NCI-H2171 treated with DMSO at 0.1 percent for 48 hours (cell line): Measurements from ENCODE around the gene CTDSPL.

Experiments
- DNase-seq: peaks from one replicate; lab custom pipeline; 2025; lab: John Stamatoyannopoulos, UW

The CTDSPL gene

GRCh38 chr3:37943631-37944314 is 82.1 kb downstream of the CTDSPL start:
- DNase-seq, result no peak

DNA sequence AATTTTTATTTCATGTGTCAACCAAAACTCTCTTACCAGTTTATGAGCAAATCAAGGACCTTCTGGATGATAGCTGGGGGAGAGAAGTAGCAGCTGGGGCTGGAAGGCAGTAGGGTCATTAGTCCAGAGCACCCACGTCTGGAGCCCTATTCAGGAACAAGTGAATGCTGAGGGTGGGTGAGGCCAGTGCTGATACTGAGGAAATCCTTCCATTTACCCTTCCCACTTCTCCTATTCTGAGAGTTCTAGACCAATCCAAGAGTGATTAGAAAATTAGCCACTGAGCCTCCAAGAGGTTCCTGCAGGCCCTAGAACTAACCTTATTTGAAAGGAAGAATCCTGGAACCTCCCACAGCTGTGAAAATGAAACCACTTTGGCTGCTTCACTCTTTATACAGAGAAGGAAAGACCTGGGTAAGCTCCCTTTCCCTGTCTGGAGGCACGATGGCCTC is 82.7 kb downstream of the CTDSPL start:
- DNase-seq, result no peak

DNA sequence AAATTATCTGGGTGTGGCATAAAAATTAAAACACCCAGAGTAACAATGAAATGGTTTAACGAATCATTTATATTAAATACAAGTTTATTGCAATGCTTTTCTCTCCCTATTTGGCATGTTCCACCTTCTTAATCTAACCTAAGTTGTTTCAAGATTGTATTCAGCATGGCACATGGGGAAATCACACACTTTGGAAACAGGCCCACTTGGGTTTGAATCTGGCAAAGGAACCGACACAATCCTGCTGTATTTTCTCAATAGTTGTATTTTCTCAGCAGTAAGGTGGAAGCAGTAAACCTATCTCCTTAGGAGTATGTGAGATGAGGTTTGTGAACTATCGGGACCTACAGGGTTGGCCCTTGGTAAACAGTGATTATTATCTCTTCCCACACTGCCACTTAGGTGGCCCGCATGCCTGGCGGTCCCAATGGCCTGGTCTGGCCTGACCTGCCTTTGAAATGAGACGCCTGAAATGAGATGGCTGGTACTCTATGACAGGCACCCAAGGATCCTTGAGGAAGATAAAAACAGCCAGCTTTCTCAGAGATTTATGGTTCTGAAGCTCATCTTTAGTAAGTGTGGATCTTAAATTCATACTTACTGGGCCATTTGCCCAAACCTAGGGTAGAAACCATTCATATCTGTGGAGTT is 83.6 kb downstream of the CTDSPL start:
- DNase-seq, result no peak

GRCh38 chr3:37945807-37946530 is 84.3 kb downstream of the CTDSPL start:
- DNase-seq, result no peak

- no peak for DNase-seq
These were observed 84.8 kb downstream of the CTDSPL start for GRCh38 chr3:37946531-37946889.

GRCh38 chr3:37949866-37950265 is 88.2 kb downstream of the CTDSPL start:
- no peak for DNase-seq

GRCh38 chr3:37952564-37952963 is 90.9 kb downstream of the CTDSPL start:
- DNase-seq, result no peak

GRCh38 chr3:37953226-37953625 is 91.5 kb downstream of the CTDSPL start:
- DNase-seq, result no peak

DNA sequence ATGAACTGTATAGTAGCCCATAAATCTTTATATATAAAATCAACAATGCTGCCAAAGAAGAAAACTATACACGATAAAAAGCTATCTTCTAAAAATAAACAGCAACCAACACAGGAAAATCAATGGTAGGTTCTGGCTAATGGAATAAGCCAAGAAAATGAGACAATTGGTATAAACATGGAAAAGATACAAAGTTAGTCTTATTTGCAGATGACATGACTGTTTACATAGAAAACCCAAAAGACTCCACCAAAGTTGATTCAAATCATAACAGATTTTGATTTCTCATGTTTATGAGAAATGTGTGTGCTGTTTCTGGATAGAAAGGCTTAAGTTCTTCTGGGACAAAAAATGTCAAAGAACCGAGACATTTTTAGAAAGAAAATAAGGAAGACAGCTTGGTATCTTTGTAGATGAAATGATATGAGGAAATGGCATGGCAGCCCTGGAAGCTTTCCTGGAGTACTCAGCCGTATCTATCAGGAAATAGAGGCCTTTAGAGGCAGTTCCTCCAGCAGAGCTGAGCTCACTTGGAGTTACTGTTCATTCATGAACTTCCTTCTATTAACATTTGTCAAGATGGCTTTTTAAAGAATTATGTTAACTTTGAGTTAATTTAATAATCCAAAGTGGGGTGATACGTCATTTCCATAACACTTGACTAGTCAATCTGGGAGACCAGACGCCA is 92.2 kb downstream of the CTDSPL start:
- DNase-seq, result no peak

- no peak for DNase-seq
These were observed 93.2 kb downstream of the CTDSPL start for GRCh38 chr3:37954881-37955280.

- DNase-seq, result no peak
These were observed 94.4 kb downstream of the CTDSPL start for GRCh38 chr3:37955918-37956707.

DNA sequence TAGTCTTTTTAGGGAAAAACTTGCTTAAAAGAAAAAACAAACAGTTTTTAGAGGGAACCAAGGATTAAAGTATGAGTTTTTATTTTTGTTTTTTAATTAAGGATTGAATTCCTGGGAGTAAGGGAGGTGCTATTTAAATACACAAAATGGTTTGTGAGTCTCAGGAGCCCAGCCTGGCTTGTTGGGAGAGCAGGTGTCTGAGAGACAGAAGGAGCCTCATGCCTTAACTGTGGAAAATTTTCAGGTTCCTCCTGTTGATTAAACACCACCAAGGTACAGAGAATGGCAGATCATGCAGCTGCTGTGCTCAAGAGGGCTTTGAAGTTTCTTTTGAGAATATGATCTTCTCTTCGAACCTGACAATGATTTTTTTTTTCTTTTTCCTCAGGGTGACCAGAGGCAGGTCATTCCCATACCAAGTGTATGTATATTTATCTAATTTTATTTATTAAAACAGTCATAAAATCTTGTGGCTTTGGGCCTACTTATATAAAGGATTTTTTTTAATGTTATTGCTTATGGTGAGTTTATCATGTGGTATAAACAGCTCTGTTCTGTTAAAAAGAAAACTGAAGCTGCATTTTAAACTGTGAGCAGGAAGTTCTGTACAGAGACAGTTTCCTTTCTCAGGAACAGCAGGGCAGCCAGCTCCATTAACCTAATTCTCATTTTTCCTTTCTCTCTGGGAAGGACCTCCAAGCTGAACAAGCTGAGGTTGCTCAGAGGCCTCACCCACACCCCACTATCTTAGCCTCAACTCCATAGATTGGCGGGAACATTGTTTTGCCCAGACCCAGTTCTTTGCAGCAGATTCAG is 95.3 kb downstream of the CTDSPL start:
- no peak for DNase-seq

DNA sequence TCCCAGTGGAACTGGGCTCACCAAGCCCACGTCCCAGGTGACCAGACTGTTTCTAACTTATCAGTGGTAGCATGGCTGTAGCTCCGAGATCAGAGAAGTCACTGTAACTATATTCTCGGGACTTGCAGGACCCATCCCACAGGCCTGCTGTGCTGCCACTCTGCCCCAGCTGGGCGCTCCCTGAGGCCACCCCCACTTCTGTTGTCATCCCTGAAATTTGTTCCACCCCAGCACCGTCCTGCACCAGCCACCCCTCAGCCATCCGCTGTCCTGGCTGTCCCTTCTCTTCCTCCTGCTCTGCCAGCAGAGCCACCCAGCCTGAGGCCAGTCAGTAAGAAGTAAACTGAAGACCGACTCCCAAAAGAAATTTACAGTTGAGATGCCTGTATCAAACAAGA is 95.9 kb downstream of the CTDSPL start:
- DNase-seq, result no peak

GRCh38 chr3:37961622-37962431 is 100.1 kb downstream of the CTDSPL start:
- no peak for DNase-seq

GRCh38 chr3:37963016-37963415 is 101.3 kb downstream of the CTDSPL start:
- no peak for DNase-seq

DNA sequence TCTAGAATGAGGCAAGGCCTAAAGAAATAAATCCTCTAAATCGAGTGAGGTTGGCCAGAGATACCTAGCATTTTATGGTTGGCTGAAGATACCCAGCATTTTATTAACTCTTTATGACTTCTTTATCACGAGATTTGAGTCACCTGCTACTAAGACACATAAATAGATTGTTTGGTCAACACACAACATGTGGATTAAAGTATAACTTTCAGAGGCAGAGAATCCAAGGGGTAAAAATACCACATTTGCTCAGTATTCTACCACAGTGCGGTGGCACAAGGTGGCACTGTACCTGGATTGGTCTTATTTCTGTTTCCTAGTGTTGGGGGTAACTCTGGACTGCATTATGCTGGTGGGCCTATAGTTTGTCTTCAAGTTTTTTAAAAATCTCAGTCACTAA is 102.0 kb downstream of the CTDSPL start:
- no peak for DNase-seq

DNA sequence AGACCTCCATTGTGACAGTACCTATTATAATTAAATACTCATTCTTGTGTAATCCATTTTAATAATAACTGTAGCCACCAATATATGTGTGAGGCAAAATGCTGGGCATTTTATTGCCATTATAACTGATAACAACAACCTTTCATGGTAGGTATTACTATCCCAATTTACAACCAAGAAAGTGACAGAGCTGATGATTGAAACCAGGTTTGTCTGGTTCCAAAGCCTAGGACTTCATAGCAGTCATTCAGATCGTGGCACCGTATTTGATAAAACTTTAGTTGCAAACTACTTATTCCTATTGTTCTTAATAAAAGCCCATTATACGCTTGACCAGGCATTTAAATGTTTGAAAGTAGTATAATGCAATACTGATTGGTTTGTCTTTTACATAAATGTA is 102.5 kb downstream of the CTDSPL start:
- no peak for DNase-seq

- DNase-seq, result no peak
These were observed 103.0 kb downstream of the CTDSPL start for GRCh38 chr3:37964716-37965115.

DNA sequence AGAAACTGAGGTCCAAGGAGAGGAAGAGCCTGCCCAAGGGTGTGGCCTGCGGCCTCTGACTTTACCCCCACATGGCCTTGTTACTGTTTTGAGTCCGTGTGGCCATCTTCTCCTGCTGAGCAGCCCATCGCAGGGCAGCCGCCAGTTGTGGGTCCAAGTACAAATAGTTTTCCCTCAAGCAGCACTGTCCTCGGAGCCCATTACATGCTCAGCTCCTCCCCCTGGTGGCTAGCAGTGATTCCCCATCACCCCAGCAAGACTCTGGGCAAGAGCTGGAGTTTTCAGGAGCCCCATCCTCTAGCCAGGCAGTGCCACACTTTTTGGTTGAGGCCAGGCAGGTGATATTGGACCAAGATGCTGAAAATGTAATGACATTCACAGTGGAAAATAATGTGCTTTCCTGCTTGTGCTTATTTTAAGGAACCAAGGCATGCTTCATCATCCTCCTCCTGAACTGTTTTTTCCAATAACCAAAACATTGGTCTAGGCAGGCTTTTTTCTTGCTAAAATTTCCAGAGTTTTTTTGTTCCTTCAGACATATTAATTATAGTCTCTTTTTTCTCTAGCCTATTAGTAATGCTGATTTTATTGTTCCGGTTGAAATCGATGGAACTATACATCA is 105.7 kb downstream of the CTDSPL start:
- DNase-seq, result peak; percentile 4

DNA sequence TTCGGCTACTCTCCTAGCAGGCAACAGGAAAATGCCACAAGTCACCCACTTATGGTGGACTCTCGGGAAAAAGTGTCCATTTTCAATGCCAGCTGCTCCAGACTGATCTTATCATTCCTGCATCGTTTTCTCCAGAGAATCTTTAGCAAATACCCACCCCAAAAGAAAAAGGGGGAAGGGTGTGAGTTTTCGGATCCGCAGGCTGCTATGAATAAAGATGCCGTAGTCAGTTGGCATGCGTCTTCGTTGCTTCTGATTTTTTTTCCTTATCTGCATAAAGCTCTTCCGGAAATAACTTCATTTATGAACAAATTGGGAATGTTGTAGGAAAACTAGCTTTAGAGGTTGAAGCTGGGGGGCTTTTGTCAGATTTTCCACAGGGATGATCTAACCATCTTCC is 106.5 kb downstream of the CTDSPL start:
- DNase-seq, result no peak
